NCI-H1417 (cell line): ENCODE results near the gene TJP2.
"Not testable (repeated sequence)": the region's sequence is repeated elsewhere in the genome, so short reads cannot be mapped to it uniquely, and the experiment has no call there.

Source experiments
- DNase-seq, 3 experiments: peaks; one replicate each; lab custom pipeline; 2025; lab: John Stamatoyannopoulos, UW

TJP2 gene

DNA sequence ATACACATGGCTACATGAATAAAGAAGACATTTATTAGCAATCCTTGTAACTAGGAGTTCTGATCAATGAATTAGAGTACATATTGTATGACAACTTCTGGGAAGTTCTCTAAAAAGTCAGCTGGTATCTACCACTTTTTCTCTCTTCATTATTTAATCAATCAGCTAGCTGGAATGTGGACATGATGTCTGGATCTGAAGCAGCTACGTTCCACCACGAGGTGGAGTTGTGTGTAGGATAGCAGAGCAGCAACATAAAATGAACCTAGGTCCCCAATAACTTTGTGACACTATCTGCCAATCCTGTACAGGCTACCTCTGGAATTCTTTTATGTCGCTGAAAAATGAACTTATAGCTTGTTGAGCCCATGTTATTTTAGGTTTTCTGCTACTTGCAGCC lies 118.0 kb downstream of the TJP2 start:
- DNase-seq: no peak

DNA sequence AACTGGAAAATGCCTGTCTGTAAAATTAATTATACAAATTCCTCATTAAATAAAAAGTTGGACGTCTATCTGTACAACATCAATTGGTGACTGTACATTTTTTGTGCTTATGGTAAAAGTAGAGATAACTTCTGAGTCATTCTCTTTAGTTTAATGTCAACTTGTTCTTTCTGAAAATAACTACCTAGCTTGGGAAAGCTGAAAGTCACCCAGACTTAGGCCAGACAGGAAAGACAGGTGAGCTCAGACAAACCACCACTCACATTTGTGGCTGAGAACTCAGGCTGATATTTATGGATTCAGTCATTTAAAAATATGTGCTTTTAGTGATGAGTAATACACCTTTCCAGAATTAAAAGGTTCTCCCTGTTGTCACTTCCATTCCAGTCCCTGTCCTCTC lies 119.1 kb downstream of the TJP2 start:
- no peak for DNase-seq

DNA sequence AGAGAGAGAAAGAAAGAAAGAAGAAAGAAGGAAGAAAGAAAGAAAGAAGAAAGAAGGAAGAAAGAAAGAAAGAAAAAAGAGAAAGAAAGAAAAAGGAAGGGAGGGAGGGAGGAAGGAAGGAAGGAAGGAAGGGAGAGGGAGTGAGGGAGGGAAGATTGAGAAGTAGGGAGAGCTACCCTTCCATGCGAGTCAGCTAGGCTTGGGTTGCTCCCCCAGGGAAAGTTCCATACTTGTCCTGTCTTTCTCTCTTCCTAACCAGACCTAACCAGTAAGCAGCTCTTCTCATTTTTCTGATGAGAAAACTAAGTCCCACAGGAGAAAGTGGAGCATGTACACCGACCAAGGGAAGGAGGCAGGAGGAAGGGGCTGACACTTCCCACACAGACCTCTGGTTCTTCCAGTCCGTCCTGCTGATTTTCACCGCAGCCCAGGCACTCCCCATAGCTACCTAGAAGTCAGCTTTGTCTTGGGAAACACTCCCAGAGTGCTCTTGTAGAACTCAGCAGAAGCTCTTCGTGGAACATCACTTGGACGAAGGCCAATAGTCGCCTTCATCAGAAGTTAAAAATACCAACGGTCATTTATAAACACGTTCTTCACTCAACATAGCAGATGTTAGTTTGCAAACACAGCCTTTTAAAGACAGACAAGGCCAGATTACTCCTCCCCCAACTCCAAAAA lies 121.9 kb downstream of the TJP2 start:
- no peak for DNase-seq

DNA sequence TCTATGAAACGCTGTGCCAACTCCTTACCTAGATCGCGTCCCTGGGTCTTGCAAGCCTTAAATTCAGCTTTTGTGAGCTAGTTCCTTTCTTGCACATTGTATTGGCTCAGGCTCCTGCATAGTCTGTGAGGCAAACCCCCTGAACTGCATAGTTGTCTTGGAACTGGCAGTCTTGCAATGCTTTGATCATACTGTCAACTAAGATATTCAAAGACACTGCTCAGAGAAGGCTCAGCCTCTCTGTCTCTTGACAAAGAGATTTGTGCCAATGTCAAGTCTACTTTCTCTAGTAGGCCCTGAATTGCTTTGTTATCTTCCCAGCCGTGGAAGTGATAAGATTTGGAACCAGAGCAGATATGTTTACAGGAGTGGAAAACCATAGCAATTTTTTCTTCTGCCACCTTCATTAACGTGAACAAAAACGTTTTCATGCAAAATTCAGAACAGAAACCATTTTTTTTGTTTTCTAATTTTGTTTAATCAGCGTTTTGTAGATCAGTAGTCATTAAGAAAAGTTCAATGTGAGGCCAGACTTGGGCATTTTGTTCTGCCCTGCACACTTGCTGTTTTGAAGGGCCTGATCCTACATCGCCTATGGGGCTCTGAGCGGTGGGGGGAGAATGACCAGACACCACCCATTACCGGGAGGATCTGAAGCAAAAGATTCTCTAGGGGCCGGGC lies 123.4 kb downstream of the TJP2 start:
- DNase-seq: no peak

DNA sequence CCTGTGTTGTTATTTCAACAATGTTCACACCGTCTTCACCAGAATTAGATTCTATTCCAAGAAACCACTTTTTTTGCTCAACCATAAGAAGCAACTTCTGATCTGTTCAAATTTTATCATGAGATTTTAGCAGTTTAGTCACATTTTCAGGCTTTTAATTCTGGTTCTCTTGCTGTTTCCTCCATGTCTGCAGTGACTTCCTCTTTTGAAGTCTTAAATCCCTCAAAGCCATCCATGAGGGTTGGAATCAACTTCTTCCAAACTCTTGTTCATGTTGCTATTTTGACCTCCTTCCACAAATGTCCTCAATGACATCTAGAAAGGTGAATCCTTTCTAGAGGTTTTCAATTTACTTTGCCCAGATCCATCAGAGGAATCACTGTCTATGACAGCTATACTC lies 125.2 kb downstream of the TJP2 start:
- DNase-seq: no peak

DNA sequence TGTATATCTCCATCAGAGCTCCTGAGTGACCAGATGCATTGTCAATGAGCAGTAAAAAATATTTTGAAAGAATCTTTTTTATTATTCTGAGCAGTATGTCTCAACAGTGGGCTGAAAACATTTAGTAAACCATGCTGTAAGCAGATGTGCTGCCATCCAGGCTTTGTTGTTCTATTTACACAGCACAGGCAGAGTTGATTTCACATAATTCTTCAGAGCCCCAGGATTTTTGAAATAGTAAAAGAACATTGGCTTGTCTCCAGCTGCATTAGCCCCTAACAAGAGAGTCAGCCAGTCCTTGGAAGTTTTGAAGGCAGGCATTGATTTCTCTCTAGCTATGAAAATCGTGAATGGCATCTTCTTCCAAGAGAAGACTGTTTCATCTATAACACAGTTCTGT lies 125.7 kb downstream of the TJP2 start:
- no peak for DNase-seq

DNA sequence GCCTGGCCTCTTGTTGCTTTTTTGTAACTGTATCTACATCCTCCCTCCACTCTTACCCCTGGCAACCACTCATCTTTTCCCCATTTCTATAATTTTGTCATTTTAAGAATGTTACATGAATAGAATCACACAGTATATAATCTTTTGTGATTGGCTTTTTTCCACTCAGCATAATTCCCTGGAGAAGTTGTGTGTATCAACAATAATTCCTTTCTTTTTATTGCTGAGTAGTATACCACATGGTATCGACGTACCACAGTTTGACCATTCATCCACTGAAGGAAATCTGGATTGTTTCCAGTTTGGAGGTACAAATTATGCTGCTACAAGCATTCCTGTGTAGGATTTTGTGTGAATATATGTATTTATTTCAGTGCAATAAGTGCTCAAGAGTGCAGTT lies 129.3 kb downstream of the TJP2 start:
- no peak for DNase-seq

DNA sequence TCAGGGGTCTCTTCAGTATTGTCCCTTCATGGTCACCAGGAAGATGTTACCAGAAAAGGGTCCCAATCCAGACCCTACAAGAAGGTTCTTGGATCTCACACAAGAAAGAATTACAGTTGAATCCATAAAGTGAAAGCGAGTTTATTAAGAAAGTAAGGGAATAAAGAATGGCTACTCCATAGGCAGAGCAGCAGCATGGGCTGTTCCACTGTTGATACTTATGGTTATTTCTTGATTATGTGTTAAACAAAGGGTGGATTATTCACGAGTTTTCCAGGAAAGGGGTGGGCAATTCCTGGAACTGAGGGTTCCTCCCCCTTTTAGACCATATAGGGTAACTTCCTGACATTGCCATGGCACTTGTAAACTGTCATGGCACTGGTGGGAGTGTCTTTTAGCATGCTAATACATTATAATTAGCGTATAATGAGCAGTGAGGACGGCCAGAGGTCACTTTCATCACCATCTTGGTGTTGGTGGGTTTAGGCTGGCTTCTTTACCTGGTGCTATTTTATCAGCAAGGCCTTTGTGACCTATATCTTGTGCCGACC lies 132.9 kb downstream of the TJP2 start:
- DNase-seq: not testable (repeated sequence)

DNA sequence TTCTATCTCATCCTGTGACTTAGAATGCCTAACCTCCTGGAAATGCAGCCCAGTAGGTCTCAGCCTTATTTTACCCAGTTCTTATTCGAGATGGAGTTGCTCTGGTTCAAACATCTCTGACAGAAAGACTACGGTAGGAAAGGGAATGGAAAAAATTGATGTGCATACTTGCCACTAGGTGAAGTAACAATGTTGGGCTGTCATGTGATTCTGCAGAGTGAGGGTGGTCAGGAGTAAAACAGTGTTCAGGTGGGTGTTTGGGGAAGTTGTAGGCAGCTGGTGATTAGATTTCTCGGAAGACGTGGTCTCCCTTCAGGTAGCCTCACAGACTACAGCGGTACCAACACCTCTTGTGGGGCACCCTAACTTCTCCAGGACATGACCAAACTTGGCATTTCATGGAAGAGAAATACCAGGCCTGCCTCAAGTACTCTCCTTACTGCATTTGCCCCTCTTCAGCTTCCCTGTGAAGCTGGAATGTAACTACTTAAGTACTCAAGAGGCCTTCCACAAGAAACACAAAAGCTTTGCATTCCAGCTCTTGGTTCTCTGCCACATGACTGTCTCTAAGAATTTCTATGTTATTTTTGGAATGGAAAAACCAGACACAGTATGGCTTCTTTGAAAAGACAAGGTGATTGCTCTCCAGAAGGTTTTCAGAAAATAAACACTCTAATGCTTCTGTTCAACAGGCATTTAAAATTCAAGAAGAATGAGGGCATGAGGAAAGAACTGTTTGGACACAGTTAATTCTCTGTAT lies 133.5 kb downstream of the TJP2 start:
- peak in 1 of 3 experiments; percentile 71 for DNase-seq

DNA sequence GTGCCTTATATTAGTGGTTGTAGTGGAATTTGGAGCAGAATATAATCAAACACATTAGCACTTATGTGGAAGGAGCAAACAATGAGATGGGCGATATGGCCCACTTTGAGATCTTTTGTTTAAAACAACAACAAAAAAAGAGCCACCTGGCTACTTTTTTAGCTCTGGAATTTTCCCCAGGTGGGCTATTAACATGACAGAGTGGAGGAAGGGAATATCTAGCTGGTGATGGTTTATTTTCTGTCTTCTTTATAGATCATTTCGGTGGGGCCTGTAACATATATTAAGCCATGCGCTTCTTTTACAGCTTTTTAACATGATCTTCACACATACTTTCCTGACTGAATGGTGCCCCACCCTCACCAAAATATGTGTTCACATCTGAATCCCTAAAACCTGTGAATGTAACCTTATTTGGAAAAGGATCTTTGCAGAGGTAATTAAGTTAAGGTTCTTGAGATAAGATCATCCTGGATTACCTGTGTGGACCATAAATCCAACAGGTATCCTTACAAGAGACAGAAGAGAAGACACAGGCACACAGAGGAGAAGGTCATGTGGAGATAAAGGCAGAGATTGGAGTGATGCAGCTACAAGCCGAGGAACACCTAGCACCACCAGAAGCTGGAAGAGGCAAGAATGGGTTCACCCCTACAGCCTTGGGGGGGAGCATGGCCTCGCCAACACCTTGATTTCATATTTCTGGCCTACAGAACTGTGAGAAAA lies 134.3 kb downstream of the TJP2 start:
- DNase-seq: no peak

DNA sequence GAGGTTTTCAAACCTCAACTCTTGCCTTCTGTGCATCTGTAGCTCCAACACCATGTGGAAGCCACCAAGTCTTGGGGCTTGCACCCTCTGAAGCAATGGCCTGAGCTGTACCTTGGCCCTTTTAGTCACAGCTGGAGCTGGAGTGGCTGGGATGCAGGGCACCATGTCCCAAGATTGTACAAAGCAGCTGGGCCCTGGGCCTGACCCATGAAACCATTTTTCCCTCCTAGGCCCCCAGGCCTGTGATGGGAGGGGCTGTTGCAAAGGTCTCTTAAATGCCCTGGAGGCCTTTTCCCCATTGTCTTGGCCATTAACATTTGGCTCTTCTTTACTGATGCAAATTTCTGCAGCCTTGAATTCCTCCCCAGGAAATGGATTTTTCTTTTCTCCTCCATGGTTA lies 139.1 kb downstream of the TJP2 start:
- DNase-seq: no peak

DNA sequence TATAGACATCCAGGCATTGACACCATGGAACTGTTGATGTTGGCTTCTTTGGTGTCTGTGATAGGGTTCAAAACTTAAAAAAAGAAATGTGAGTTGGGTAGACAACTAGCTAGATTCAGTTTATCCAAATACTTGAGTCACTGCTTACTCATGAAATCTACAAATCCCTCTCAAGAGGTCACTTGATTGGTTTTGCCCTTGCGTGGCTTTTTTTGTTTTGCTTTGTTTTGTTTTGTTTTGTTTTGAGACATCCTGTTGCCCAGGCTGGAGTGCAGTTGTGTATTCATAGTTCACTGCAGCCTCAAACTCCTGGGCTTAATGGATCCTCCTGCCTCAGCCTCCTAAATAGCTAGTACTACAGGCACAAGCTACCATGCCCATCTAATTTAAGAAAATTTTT lies 140.5 kb downstream of the TJP2 start:
- no peak for DNase-seq

DNA sequence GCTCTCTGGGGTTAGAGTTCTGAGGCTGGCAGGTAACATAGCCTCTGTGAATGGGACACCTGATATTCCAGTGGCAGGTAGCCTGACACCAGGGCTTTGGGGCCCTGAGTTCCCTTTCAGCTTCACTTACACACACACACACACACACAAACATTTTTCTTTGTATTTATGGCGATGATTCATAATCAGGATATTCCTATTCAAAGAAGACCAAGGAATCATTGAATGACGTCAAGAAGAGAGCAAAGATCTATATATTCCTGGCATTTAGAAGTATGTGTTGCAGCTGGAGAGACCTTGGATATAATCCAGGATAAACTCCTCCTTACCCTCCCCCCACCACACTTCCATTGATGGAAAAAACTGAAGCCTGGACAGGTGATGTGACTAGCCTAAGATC lies 143.0 kb downstream of the TJP2 start:
- DNase-seq: no peak

DNA sequence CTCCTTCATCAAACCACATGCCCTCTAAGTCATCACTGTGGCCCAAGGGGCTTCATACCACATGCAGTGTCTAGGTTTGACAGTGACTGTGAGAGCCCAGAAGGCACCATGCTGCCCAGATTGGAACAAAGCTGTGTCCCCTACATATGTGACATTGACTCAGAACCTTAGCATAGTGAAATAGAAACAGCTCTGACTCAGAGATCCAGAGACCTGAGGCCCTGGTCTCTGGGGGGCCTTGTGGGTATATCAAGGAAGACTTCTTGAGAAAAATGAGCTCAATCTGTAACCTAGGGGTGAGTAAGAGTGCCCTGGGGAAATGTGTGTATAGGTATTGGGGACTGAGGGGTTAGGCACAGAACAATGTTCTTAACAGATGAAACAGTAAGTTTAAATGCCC lies 143.8 kb downstream of the TJP2 start:
- no peak for DNase-seq

DNA sequence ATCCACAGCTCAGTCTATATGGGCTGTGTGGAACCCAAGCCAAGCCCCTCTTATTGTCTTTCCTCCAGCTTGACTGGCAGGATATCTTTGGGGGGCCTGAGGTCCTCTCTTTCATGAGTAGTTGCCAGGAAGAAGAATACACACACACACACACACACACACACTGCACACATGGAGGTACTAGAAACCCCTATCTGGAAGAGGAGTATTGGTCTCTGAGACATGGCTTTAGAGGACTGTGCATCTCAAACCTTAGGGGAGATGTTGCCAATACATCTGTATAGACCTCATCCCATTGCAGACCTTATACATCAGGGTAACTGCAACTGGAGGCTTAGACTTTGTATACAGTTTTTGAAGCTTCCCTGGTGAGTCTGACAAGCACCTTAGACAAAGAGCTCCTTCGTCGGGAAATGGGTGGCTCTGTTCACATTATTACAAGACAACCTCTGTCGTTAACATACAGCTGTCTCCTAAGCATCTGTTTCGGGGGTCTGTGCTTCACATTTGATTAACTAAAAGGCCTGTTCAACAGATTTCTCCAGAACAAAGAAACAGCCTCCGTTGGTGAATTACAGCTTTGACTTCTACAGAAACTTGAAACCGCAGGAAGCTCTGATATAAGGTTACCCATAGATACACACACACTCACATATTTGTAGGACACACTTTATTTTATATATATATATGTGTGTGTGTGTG lies 145.4 kb downstream of the TJP2 start:
- peak in 2 of 3 experiments; percentile 35 to 60 for DNase-seq

DNA sequence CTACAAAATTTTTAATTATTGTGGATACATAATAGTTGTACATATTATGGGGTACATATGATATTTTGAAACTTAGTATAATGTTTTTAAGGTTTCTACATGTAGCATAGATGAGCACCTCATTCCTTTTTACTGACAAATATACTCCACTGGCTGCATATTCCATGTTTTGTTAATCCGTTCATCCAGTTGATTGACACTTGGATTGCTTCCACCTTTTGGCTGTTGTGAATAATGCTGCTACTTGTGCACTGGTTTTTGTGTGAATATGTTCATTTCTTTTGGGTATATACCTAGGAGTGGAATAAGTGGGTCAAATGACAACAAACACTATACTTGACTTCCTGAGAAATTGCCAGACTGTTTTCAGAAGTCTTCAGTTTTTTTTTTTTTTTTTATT lies 148.2 kb downstream of the TJP2 start:
- no peak for DNase-seq

DNA sequence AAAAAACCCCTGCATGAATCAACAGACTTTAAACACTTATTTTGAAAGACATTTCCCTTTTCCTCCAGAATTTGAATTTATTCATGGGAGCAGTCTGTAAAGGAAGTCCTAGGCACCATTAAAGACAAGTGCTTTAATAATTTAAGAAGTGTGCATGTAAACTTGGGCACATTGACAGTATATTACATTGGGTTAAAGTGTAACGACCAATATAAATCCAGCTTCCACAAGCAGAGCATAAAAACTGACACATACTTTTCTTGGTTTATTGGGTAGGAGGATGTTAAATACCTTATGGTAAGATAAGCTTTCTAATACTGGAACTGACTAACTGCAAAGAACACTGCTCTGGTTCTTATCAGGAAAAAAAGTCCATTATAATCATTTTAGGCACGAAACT lies 149.8 kb downstream of the TJP2 start:
- DNase-seq: peak in 1 of 3 experiments; percentile 41
